ENCODE measurements around the gene HLA-DPB1.

HLA-DPB1 gene

GRCh38 chr6:33105386-33105785, 29.6 kb downstream of the HLA-DPB1 start:
- no peak for DNase-seq

GRCh38 chr6:33105916-33106871, 30.4 kb downstream of the HLA-DPB1 start:
- DNase-seq, result no peak

GRCh38 chr6:33107641-33108040, 31.9 kb downstream of the HLA-DPB1 start:
- no peak for DNase-seq

- DNase-seq, result no peak
These were observed 32.5 kb downstream of the HLA-DPB1 start for GRCh38 chr6:33108307-33108706.

- DNase-seq, result no peak
These were observed 36.4 kb downstream of the HLA-DPB1 start for GRCh38 chr6:33112148-33112547.

- DNase-seq, result no peak
These were observed 38.0 kb downstream of the HLA-DPB1 start for GRCh38 chr6:33113755-33114154.

- no peak for DNase-seq
These were observed 38.6 kb downstream of the HLA-DPB1 start for GRCh38 chr6:33114406-33114805.

GRCh38 chr6:33116417-33116816, 40.6 kb downstream of the HLA-DPB1 start:
- no peak for DNase-seq

- DNase-seq, result no peak
These were observed 41.3 kb downstream of the HLA-DPB1 start for GRCh38 chr6:33116841-33117711.

- no peak for DNase-seq
These were observed 42.1 kb downstream of the HLA-DPB1 start for GRCh38 chr6:33117811-33118277.

GRCh38 chr6:33118525-33119123, 42.8 kb downstream of the HLA-DPB1 start:
- no peak for DNase-seq

- DNase-seq, result no peak
These were observed 44.2 kb downstream of the HLA-DPB1 start for GRCh38 chr6:33120001-33120400.

- DNase-seq, result no peak
These were observed 47.4 kb downstream of the HLA-DPB1 start for GRCh38 chr6:33123181-33123580.

GRCh38 chr6:33123732-33124524, 48.1 kb downstream of the HLA-DPB1 start:
- no peak for DNase-seq

- no peak for DNase-seq
These were observed 48.7 kb downstream of the HLA-DPB1 start for GRCh38 chr6:33124525-33124901.

GRCh38 chr6:33124947-33125346, 49.2 kb downstream of the HLA-DPB1 start:
- no peak for DNase-seq

- DNase-seq, result no peak
These were observed 50.4 kb downstream of the HLA-DPB1 start for GRCh38 chr6:33126101-33126714.

GRCh38 chr6:33128318-33128717, 52.5 kb downstream of the HLA-DPB1 start:
- no peak for DNase-seq

GRCh38 chr6:33132081-33132524, 56.3 kb downstream of the HLA-DPB1 start:
- DNase-seq, result no peak

GRCh38 chr6:33136310-33136900, 60.6 kb downstream of the HLA-DPB1 start:
- no peak for DNase-seq
